HG02759 (cell line): ENCODE results near the gene NUMBL.
"Not testable (repeated sequence)": the region's sequence is repeated elsewhere in the genome, so short reads cannot be mapped to it uniquely, and the experiment has no call there.

Experiments
- ATAC-seq: cut with Tn5 transposase; IDR thresholded peaks from one replicate; pipeline ENCODE4 v1.9.1; 2021; ENCODE audit warnings: mild to moderate bottlenecking, moderate library complexity; ENCODE audit not compliant: unreplicated experiment

NUMBL gene

GRCh38 chr19:40667602-40668001 lies 22.8 kb downstream of the NUMBL start:
- ATAC-seq: no peak

- ATAC-seq: no peak
These were observed 23.5 kb downstream of the NUMBL start for GRCh38 chr19:40666803-40667438.

GRCh38 chr19:40663695-40664692 lies 26.5 kb downstream of the NUMBL start:
- ATAC-seq: no peak

GRCh38 chr19:40662925-40663694 lies 27.3 kb downstream of the NUMBL start:
- peak; percentile 88 for ATAC-seq

- ATAC-seq: no peak
These were observed 28.8 kb downstream of the NUMBL start for GRCh38 chr19:40661616-40662015.

GRCh38 chr19:40659566-40659965 lies 30.9 kb downstream of the NUMBL start:
- no peak for ATAC-seq

- no peak for ATAC-seq
These were observed 31.3 kb downstream of the NUMBL start for GRCh38 chr19:40659116-40659515.

- ATAC-seq: no peak
These were observed 32.4 kb downstream of the NUMBL start for GRCh38 chr19:40658031-40658430.

- not testable (repeated sequence) for ATAC-seq
These were observed 34.8 kb downstream of the NUMBL start for GRCh38 chr19:40655684-40656083.

GRCh38 chr19:40652303-40652702 lies 38.1 kb downstream of the NUMBL start:
- ATAC-seq: not testable (repeated sequence)

- no peak for ATAC-seq
These were observed 39.6 kb downstream of the NUMBL start for GRCh38 chr19:40650749-40651305.

- ATAC-seq: not testable (repeated sequence)
These were observed 40.4 kb downstream of the NUMBL start for GRCh38 chr19:40649903-40650675.

GRCh38 chr19:40646743-40647254 lies 43.7 kb downstream of the NUMBL start:
- ATAC-seq: no peak

- ATAC-seq: no peak
These were observed 47.6 kb downstream of the NUMBL start for GRCh38 chr19:40642757-40643305.

- ATAC-seq: no peak
These were observed 48.3 kb downstream of the NUMBL start for GRCh38 chr19:40642051-40642706.

GRCh38 chr19:40641281-40641680 lies 49.2 kb downstream of the NUMBL start:
- ATAC-seq: no peak

- ATAC-seq: no peak
These were observed 49.7 kb downstream of the NUMBL start for GRCh38 chr19:40640744-40641143.

GRCh38 chr19:40639638-40639982 lies 50.8 kb downstream of the NUMBL start:
- no peak for ATAC-seq

- no peak for ATAC-seq
These were observed 52.1 kb downstream of the NUMBL start for GRCh38 chr19:40638327-40638726.
